Adrenal gland (tissue), 12 donors: ENCODE data around the gene DCAF7. TPM values are rescaled to one million over a fixed set of nuclear protein-coding genes. Genes with fewer than 3 reads are reported as not detected.

ENCODE experiments used
- DNase-seq, 7 donors: peaks; one replicate each; pipeline ENCODE4 v3.0.0-alpha.2; 2019 to 2020
- H3K27ac ChIP-seq, 5 donors: fragments of 200-600 bp; sonication (generic) in 4 of 5; 1 replicate in 3 of 5; 2 replicates in 2 of 5; pipeline versions ENCODE4 v1.5.1 to v1.8.0; 2016 to 2020; ENCODE audit warnings: mild to moderate bottlenecking in 1 of 5
- H3K27me3 ChIP-seq: fragments of 200-600 bp; 2 replicates; pipeline ENCODE4 v1.8.0; 2021
- H3K36me3 ChIP-seq, 2 donors: fragments of 200-600 bp; replicated peaks in 1 of 2; 1 replicate in 1 of 2; 2 replicates in 1 of 2; pipeline versions ENCODE4 v1.5.1 to v1.8.0; 2018 to 2022
- H3K4me1 ChIP-seq, 2 donors: fragments of 200-600 bp; replicated peaks in 1 of 2; 1 replicate in 1 of 2; 2 replicates in 1 of 2; pipeline versions ENCODE4 v1.5.1 to v1.8.0; 2018 to 2021
- H3K4me3 ChIP-seq, 4 donors: fragments of 200-600 bp; sonication (generic) in 3 of 4; one replicate each; pipeline ENCODE4 v1.5.1; 2016 to 2018
- H3K9me3 ChIP-seq, 3 donors: fragments of 200-600 bp; sonication (generic) in 1 of 3; replicated peaks in 1 of 3; 1 replicate in 2 of 3; 2 replicates in 1 of 3; pipeline versions ENCODE4 v1.5.1 to v1.8.0; 2016 to 2021
- POLR2A ChIP-seq, 2 donors: fragments of 450-650 bp; IDR thresholded peaks; one replicate each; pipeline ENCODE4 v1.6.1; 2017; ENCODE audit warnings: antibody characterized with exemption in 2 of 2, mild to moderate bottlenecking in 2 of 2, moderate library complexity in 1 of 2
- WGBS, 4 donors: extraction: QIAGEN DNeasy Blood & Tissue Kit in 2 of 4; methylation state at CpG; one replicate each; pipeline versions ENCODE4 v1.1.5 to v1.1.7; 2013 to 2017; 5-methylcytosine and 5-hydroxymethylcytosine counted together
- intact Hi-C, 2 donors: fragments of 100-400 bp; cut with DNase I; formaldehyde crosslinking; loops; one replicate each; pipeline versions ENCODE4 v1.14.1 to v1.15.0; 2022 to 2023
- polyA plus RNA-seq, 3 donors: library from polyadenylated mRNA; stranded (reverse); fragments of 200-250 nt in 2 of 3; fragments of 350-450 nt in 1 of 3; fragmentation: Illumina TruSeq in 1 of 3; extraction: RNeasy Lipid Tissue Mini Kit (QIAGEN cat#74804) in 1 of 3; gene quantifications; one replicate each; pipeline ENCODE4 v1.2.3, GENCODE V29; 2013 to 2014
- total RNA-seq, 9 donors: library from RNA; depleted of rRNA in 4 of 9; stranded (reverse); fragments of >200 nt in 4 of 9; fragments of 120-200 nt in 1 of 9; fragmentation: NEBNext Ultra II Directional in 1 of 9; extraction: Animal tissue kit (Norgen Biotek cat#: 25700) in 1 of 9; gene quantifications; one replicate each; pipeline versions ENCODE4 v1.1.0 to v1.2.4, GENCODE V29; 2013 to 2023
- TF ChIP-seq, protein P1 (sequence below), 6 experiments: fragments of 450-650 bp in 4 of 6; fragments of 200-600 bp in 2 of 6; sonication (generic) in 1 of 6; IDR thresholded peaks; 1 replicate in 5 of 6; 2 replicates in 1 of 6; pipeline versions ENCODE4 v1.5.1 to v1.8.0; 2016 to 2021; ENCODE audit warnings: antibody characterized with exemption in 6 of 6, mild to moderate bottlenecking in 2 of 6, moderate library complexity in 1 of 6
- donor health status: healthy with polysubstance abuse.
- donor health status: Bipolar disorder and iron deficiency.
- donor health status: DM: yes; HTN: yes; CAD: no.
- donor health status: DM: no; HTN: no; CAD: no.
- donor health status: DM: no; HTN: no; CAD: no.
- donor health status: DM: yes; HTN: yes; CAD: no.

DCAF7 gene
- total and polyA plus RNA-seq, 12 donors = 12.2 to 69.8 (median 48.2) TPM

DNA sequence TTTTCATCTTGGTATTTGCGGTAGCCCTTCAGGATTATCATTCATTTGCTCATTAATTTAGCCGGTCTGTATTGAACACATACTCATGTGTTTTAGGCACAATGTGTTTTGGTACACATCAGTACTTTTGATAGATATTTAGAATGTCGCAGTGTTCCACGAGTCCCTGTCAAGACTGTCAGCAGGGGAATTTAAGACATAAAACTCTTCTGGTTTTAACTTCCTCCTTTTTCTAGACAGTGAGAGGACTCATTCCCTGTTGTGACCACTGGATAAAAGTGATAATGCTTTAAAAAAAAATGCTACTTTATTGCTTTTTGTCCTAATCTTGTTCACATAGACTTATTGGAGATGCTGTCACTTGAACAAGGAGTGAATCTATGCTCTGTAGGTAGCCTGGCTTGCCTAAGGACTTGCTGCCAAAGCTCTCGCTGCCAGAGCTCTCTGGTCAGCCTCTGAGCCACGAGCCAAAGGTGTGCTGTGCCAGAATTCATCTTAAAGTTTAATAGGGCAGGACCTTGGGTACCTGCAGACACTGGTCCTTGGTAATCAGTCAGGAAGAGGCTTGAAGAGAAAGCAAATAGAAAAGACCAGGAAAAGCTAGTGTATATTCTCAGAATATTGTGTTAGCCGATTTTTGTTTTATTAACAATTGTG, 5.4 kb downstream of the DCAF7 start:
- Histone ChIP-seq H3K27ac (no peak overlapping the region), H3K9me3 (no peaks in the 10 kb centered on the region), H3K4me3 (no peak overlapping the region), H3K4me1 (peaks cover 6 to 50% of the 10 kb centered on the region in 2 donors), H3K36me3 (no peaks in the 10 kb centered on the region), H3K27me3 (no peaks in the 10 kb centered on the region)
- peak in 1 of 7 donors; percentile 39 for DNase-seq
- intact Hi-C loops = no loop called here
- no peak for TF ChIP-seq POLR2A (IDR thresholded peaks at IDR 0.05)
- TF ChIP-seq, protein P1, sequence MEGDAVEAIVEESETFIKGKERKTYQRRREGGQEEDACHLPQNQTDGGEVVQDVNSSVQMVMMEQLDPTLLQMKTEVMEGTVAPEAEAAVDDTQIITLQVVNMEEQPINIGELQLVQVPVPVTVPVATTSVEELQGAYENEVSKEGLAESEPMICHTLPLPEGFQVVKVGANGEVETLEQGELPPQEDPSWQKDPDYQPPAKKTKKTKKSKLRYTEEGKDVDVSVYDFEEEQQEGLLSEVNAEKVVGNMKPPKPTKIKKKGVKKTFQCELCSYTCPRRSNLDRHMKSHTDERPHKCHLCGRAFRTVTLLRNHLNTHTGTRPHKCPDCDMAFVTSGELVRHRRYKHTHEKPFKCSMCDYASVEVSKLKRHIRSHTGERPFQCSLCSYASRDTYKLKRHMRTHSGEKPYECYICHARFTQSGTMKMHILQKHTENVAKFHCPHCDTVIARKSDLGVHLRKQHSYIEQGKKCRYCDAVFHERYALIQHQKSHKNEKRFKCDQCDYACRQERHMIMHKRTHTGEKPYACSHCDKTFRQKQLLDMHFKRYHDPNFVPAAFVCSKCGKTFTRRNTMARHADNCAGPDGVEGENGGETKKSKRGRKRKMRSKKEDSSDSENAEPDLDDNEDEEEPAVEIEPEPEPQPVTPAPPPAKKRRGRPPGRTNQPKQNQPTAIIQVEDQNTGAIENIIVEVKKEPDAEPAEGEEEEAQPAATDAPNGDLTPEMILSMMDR (IDR thresholded peaks at IDR 0.05) = no peak
- WGBS, 4 donors = 60 to 70% (median 61%) methylated on average over 7 of the region's 7 CpGs

DNA sequence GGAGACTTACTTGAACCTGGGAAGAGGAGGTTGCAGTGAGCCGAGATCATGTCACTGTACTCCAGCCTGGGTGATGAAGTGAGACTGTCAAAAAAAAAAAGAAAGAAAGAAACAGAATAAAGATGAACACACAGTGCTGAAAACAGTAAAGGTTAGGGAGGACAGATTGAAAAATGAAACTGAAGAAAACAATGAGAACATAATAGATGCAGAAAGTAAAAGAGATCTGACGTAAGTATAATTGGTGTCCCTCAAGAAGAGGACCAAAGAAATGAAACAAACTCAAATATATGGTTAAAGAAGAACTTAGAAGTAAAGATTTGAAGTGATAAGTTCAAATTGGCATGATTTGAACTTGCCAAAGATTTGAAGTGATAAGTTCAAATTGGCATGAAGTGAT, 7.1 kb downstream of the DCAF7 start:
- Histone ChIP-seq H3K27me3 (no peaks in the 10 kb centered on the region), H3K27ac (no peak overlapping the region), H3K36me3 (no peaks in the 10 kb centered on the region), H3K9me3 (no peaks in the 10 kb centered on the region), H3K4me3 (no peak overlapping the region), H3K4me1 (peaks cover 0 to 43% of the 10 kb centered on the region in 2 donors)
- TF ChIP-seq POLR2A (IDR thresholded peaks at IDR 0.05) = no peak
- TF ChIP-seq, protein P1 (IDR thresholded peaks at IDR 0.05) = no peak
- WGBS, 4 donors = 65 to 93% (median 84%) methylated on average over 2 of the region's 2 CpGs
- intact Hi-C loops = no loop called here
- DNase-seq = no peak

DNA sequence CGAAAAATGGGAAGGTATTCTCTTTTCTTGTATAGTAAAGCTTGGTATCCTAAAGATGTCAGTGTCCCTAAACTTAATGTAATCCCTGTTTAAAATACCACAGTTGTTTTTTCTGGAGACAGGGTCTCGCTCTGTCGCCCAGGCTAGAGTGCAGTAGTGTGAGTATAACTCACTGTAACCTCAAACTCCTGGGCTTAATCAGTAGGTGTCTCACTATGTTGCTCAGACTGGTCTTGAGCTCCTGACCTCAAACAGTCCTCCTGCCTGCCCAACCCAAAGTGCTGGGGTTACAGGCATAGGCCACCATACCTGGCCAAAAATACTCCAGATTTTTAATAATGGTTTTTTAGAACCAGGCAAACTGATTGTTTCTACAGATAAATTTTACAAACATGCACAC, 8.2 kb downstream of the DCAF7 start:
- H3K9me3 ChIP-seq = no peaks in the 10 kb centered on the region
- H3K4me3 ChIP-seq = no peak overlapping the region
- no peak for TF ChIP-seq POLR2A (IDR thresholded peaks at IDR 0.05)
- TF ChIP-seq, protein P1 (IDR thresholded peaks at IDR 0.05) = no peak
- no peak overlapping the region for H3K27ac ChIP-seq
- intact Hi-C loops = no loop called here
- H3K27me3 ChIP-seq = no peaks in the 10 kb centered on the region
- DNase-seq = no peak
- H3K4me1 ChIP-seq = peaks cover 0 to 34% of the 10 kb centered on the region in 2 donors
- no peaks in the 10 kb centered on the region for H3K36me3 ChIP-seq
- WGBS, 4 donors = 89 to 98% (median 94%) methylated on average over 3 of the region's 3 CpGs

GRCh38 chr17:63561819-63562218, 11.5 kb downstream of the DCAF7 start:
- TF ChIP-seq, protein P1 (IDR thresholded peaks at IDR 0.05) = no peak
- TF ChIP-seq POLR2A (IDR thresholded peaks at IDR 0.05) = no peak
- Histone ChIP-seq H3K9me3 (no peaks in the 10 kb centered on the region), H3K4me1 (peaks cover 0 to 13% of the 10 kb centered on the region in 2 donors), H3K36me3 (no peaks in the 10 kb centered on the region), H3K27me3 (no peaks in the 10 kb centered on the region), H3K27ac (no peak overlapping the region), H3K4me3 (no peak overlapping the region)
- intact Hi-C loops = no loop called here
- DNase-seq = no peak
